ENCODE measurements around the gene CHD6.

CHD6 gene

DNA sequence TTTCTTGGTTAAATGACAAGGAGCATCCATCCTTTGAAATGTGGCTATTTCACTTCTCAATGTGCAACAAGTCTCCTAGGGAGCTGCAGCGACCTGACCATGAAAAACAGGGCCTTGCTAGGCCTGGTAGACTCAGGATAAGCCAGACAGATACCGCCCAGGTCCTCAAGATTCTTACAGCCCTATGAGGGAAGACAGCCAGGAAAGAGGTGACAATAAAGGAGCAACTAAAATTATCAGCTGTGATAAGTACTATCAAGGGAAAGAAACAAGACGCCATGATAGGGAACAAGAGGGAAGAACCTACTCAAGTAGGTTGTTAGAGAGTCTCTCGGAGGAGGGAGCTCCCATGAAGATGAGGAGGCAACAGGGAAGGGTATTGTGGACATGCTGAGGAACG, 200.1 kb downstream of the CHD6 start:
- no peak overlapping the region for H3K27ac ChIP-seq
- TF ChIP-seq, protein P1, sequence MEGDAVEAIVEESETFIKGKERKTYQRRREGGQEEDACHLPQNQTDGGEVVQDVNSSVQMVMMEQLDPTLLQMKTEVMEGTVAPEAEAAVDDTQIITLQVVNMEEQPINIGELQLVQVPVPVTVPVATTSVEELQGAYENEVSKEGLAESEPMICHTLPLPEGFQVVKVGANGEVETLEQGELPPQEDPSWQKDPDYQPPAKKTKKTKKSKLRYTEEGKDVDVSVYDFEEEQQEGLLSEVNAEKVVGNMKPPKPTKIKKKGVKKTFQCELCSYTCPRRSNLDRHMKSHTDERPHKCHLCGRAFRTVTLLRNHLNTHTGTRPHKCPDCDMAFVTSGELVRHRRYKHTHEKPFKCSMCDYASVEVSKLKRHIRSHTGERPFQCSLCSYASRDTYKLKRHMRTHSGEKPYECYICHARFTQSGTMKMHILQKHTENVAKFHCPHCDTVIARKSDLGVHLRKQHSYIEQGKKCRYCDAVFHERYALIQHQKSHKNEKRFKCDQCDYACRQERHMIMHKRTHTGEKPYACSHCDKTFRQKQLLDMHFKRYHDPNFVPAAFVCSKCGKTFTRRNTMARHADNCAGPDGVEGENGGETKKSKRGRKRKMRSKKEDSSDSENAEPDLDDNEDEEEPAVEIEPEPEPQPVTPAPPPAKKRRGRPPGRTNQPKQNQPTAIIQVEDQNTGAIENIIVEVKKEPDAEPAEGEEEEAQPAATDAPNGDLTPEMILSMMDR (IDR thresholded peaks at IDR 0.05), result no peak
- peaks cover 78% of the 10 kb centered on the region for H3K36me3 ChIP-seq
- no peak overlapping the region for H3K4me3 ChIP-seq (ENCODE audit: low read depth in 1 of 2, low read length in 1 of 2)
- H3K4me1 ChIP-seq (ENCODE audit: control insufficient read depth in 1 of 2, insufficient read depth in 1 of 2, low read depth in 1 of 2, low read length in 1 of 2), result no peaks in the 10 kb centered on the region
- H3K9me3 ChIP-seq, result no peaks in the 10 kb centered on the region
- no peaks in the 10 kb centered on the region for H3K27me3 ChIP-seq

DNA sequence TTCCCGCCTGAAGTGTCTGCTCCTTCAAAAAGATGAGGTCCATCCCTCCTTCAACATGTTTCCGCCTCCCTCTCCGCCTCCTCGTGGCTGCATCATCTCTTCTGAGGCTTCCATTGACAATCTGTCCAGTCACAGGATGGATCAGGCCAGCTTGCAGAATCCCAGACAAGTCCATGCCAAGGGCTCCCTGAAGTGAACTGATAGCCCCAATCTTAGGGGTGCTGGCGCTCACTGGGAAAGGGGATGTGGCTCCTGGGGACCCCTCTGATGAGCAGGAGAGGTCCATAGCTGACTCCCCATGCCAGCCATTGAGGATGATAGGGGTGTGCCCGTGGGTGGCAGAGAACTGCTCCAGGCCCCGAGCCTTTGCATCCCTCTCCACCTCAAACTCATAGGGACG, 203.0 kb downstream of the CHD6 start:
- no peak overlapping the region for H3K4me3 ChIP-seq (ENCODE audit: low read depth in 1 of 2, low read length in 1 of 2)
- H3K27ac ChIP-seq, result no peak overlapping the region
- TF ChIP-seq, protein P1 (IDR thresholded peaks at IDR 0.05), result no peak
- H3K4me1 ChIP-seq (ENCODE audit: control insufficient read depth in 1 of 2, insufficient read depth in 1 of 2, low read depth in 1 of 2, low read length in 1 of 2), result no peaks in the 10 kb centered on the region
- H3K36me3 ChIP-seq, result peaks cover 79% of the 10 kb centered on the region
- H3K27me3 ChIP-seq, result no peaks in the 10 kb centered on the region
- no peaks in the 10 kb centered on the region for H3K9me3 ChIP-seq

DNA sequence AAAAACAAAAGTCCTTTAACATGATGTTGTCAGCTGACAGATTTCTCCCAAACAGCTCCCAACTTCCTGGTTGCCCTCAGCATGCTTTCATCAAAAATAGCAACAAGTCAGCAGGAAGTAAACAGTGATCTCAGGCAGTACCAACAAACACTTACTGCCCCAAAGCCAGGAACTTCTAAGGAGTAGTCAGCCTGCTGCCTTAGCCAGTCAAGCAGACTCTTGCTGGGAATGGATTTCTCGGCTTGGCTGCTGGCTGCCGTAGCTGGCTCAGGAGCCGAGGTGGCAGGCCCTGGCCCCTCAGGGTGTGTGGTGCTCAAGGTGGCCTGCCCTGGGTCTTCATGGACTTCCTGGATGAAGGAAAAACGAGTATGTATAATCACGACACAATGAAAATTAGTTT, 205.0 kb downstream of the CHD6 start:
- no peak overlapping the region for H3K4me3 ChIP-seq (ENCODE audit: low read depth in 1 of 2, low read length in 1 of 2)
- peaks cover 84% of the 10 kb centered on the region for H3K36me3 ChIP-seq
- H3K4me1 ChIP-seq (ENCODE audit: control insufficient read depth in 1 of 2, insufficient read depth in 1 of 2, low read depth in 1 of 2, low read length in 1 of 2), result no peaks in the 10 kb centered on the region
- H3K27ac ChIP-seq, result no peak overlapping the region
- H3K27me3 ChIP-seq, result no peaks in the 10 kb centered on the region
- TF ChIP-seq, protein P1 (IDR thresholded peaks at IDR 0.05), result no peak
- H3K9me3 ChIP-seq, result no peaks in the 10 kb centered on the region

DNA sequence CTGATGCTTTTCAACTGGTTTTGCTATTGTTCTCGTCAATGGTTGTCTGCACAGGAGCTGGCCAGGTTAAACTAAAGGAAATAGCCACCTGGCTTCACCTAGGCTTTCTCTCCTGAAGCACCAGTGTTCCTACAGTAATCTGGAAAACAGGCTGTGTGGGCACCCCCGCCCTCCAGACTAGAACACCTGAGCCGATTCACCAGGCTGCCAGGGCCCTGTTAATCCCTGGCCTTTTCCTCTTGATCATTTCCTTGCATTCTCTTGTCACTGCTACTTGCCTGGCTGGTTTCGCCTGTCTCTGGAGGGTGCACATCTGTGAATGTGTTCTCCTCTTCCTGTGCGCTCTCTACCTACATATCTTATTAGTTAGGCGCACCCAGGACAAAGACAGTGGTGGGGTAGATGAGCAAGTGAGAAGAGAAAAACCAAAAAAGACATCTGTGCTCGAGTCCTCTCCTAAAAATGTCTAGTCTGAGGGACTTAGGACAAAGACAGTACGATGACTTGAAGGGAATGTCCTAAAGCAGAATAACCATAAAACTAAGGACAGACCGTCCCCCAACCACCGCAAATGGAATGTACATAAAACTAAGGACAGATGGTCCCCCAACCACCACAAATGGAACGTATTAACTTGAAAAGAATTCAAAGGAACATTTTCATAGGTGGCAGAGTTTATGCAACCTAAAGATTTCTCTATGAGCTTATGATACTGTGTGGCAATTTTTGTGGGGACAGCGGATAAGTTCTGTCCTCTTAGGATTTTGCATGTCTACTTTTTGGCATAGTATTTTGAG, 205.7 kb downstream of the CHD6 start:
- Histone ChIP-seq H3K9me3 (no peaks in the 10 kb centered on the region), H3K36me3 (peaks cover 86% of the 10 kb centered on the region), H3K4me3 (ENCODE audit: low read depth in 1 of 2, low read length in 1 of 2) (no peak overlapping the region), H3K27ac (no peak overlapping the region), H3K27me3 (no peaks in the 10 kb centered on the region), H3K4me1 (ENCODE audit: control insufficient read depth in 1 of 2, insufficient read depth in 1 of 2, low read depth in 1 of 2, low read length in 1 of 2) (no peaks in the 10 kb centered on the region)
- TF ChIP-seq, protein P1 (IDR thresholded peaks at IDR 0.05), result no peak

DNA sequence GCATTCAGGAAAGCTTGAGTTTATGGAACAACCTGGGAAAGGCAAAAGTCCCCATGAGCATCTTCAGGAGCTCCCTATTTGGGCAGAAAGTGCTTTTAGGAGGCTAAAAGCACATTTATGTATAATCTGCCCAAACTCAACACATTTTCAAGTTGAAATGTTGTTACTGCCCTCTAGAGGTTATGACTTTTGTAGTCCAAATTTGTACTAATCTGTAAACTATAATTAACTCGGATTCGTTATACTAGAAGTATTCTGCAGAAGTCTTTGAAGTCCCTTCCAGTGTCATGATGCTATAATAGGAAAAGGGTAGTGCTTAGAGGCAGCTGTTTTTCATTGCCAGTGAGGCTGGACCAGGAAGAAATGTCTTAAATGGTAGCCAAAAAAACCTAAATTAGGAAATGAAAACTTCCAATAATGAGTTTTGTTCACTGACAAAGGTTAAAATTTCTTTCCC, 206.8 kb downstream of the CHD6 start:
- Histone ChIP-seq H3K4me3 (ENCODE audit: low read depth in 1 of 2, low read length in 1 of 2) (no peak overlapping the region), H3K27me3 (no peaks in the 10 kb centered on the region), H3K27ac (no peak overlapping the region), H3K4me1 (ENCODE audit: control insufficient read depth in 1 of 2, insufficient read depth in 1 of 2, low read depth in 1 of 2, low read length in 1 of 2) (no peaks in the 10 kb centered on the region), H3K36me3 (peaks cover 87% of the 10 kb centered on the region), H3K9me3 (no peaks in the 10 kb centered on the region)
- TF ChIP-seq, protein P1 (IDR thresholded peaks at IDR 0.05), result no peak

Data from neutrophil (primary cell).